ENCODE results near the gene BRAF.

GRCh38 chr7:140889150-140889549 is 35.6 kb downstream of the BRAF start:
- TF ChIP-seq CTCF (IDR thresholded peaks at IDR 0.05 in 2 of 3, conservative IDR thresholded peaks at IDR 0.05 in 1 of 3; ENCODE audit: borderline replicate concordance in 1 of 3, insufficient read depth in 1 of 3, low read depth in 2 of 3, low read length in 2 of 3) (no peak), SRF (IDR thresholded peaks at IDR 0.05; ENCODE audit: low read depth) (no peak), EZH2 (IDR thresholded peaks at IDR 0.05) (no peak), POLR2AphosphoS5 (IDR thresholded peaks at IDR 0.05; ENCODE audit: low read depth, low read length) (no peak), TCF7L2 (IDR thresholded peaks at IDR 0.05; ENCODE audit: borderline replicate concordance, extremely low read depth, insufficient read depth, insufficient read length) (no peak), POLR2A (IDR thresholded peaks at IDR 0.05; ENCODE audit: borderline replicate concordance, extremely low read depth, insufficient read depth, insufficient read length) (no peak)

All from HCT116 (cell line).